Measurements from ENCODE around the gene AGBL1.

AGBL1 gene

GRCh38 chr15:86317384-86317740 lies 237.7 kb downstream of the AGBL1 start:
- no peak overlapping the region for H3K9ac ChIP-seq (ENCODE audit: low read depth, low read length)
- H3K27ac ChIP-seq (ENCODE audit: low read length): no peak overlapping the region
- no peaks in the 10 kb centered on the region for H3K27me3 ChIP-seq (ENCODE audit: insufficient read depth, low read length, poor library complexity)
- no peak overlapping the region for H3K4me3 ChIP-seq (ENCODE audit: low read depth in 1 of 2, low read length in 2 of 2)
- H3K79me2 ChIP-seq (ENCODE audit: insufficient read depth, low read length): no peaks in the 10 kb centered on the region
- ATAC-seq (ENCODE audit: insufficient read depth, low read depth) (no peak), DNase-seq (no peak)
- H3K4me1 ChIP-seq (ENCODE audit: insufficient read depth, low read length): no peaks in the 10 kb centered on the region
- no peaks in the 10 kb centered on the region for H3K9me3 ChIP-seq (ENCODE audit: insufficient read depth, low read length, severe bottlenecking)
- no peaks in the 10 kb centered on the region for H4K20me1 ChIP-seq (ENCODE audit: insufficient read depth, low read length)
- H3K36me3 ChIP-seq (ENCODE audit: insufficient read depth, low read length): no peaks in the 10 kb centered on the region
- no peak overlapping the region for H3K4me2 ChIP-seq (ENCODE audit: insufficient read depth, low read length)
- no peak overlapping the region for H2AFZ ChIP-seq (ENCODE audit: low read depth, low read length)
- TF ChIP-seq CTCF (IDR thresholded peaks at IDR 0.05; ENCODE audit: borderline replicate concordance, extremely low read depth, low read length, poor library complexity, severe bottlenecking) (no peak), EZH2 (IDR thresholded peaks at IDR 0.05; ENCODE audit: borderline replicate concordance, low read depth, low read length, severe bottlenecking) (no peak)

GRCh38 chr15:86322629-86323028 lies 243.0 kb downstream of the AGBL1 start:
- no peak for DNase-seq
- Histone ChIP-seq H4K20me1 (ENCODE audit: insufficient read depth, low read length) (no peaks in the 10 kb centered on the region), H3K9me3 (ENCODE audit: insufficient read depth, low read length, severe bottlenecking) (no peaks in the 10 kb centered on the region), H2AFZ (ENCODE audit: low read depth, low read length) (no peak overlapping the region), H3K4me2 (ENCODE audit: insufficient read depth, low read length) (no peak overlapping the region), H3K36me3 (ENCODE audit: insufficient read depth, low read length) (no peaks in the 10 kb centered on the region), H3K9ac (ENCODE audit: low read depth, low read length) (no peak overlapping the region), H3K79me2 (ENCODE audit: insufficient read depth, low read length) (no peaks in the 10 kb centered on the region), H3K4me1 (ENCODE audit: insufficient read depth, low read length) (no peaks in the 10 kb centered on the region), H3K27me3 (ENCODE audit: insufficient read depth, low read length, poor library complexity) (no peaks in the 10 kb centered on the region), H3K27ac (ENCODE audit: low read length) (no peak overlapping the region), H3K4me3 (ENCODE audit: low read depth in 1 of 2, low read length in 2 of 2) (no peak overlapping the region)
- ATAC-seq (ENCODE audit: insufficient read depth, low read depth): no peak
- TF ChIP-seq CTCF (IDR thresholded peaks at IDR 0.05; ENCODE audit: borderline replicate concordance, extremely low read depth, low read length, poor library complexity, severe bottlenecking) (no peak), EZH2 (IDR thresholded peaks at IDR 0.05; ENCODE audit: borderline replicate concordance, low read depth, low read length, severe bottlenecking) (no peak)

GRCh38 chr15:86327230-86327865 lies 247.7 kb downstream of the AGBL1 start:
- DNase-seq (no peak), ATAC-seq (ENCODE audit: insufficient read depth, low read depth) (no peak)
- Histone ChIP-seq H3K36me3 (ENCODE audit: insufficient read depth, low read length) (no peaks in the 10 kb centered on the region), H3K4me2 (ENCODE audit: insufficient read depth, low read length) (no peak overlapping the region), H3K4me1 (ENCODE audit: insufficient read depth, low read length) (no peaks in the 10 kb centered on the region), H3K79me2 (ENCODE audit: insufficient read depth, low read length) (no peaks in the 10 kb centered on the region), H4K20me1 (ENCODE audit: insufficient read depth, low read length) (no peaks in the 10 kb centered on the region), H3K4me3 (ENCODE audit: low read depth in 1 of 2, low read length in 2 of 2) (no peak overlapping the region), H3K9me3 (ENCODE audit: insufficient read depth, low read length, severe bottlenecking) (peaks cover 17% of the 10 kb centered on the region), H3K27me3 (ENCODE audit: insufficient read depth, low read length, poor library complexity) (no peaks in the 10 kb centered on the region), H3K9ac (ENCODE audit: low read depth, low read length) (no peak overlapping the region), H2AFZ (ENCODE audit: low read depth, low read length) (no peak overlapping the region), H3K27ac (ENCODE audit: low read length) (no peak overlapping the region)
- TF ChIP-seq CTCF (IDR thresholded peaks at IDR 0.05; ENCODE audit: borderline replicate concordance, extremely low read depth, low read length, poor library complexity, severe bottlenecking): no peak
- no peak for TF ChIP-seq EZH2 (IDR thresholded peaks at IDR 0.05; ENCODE audit: borderline replicate concordance, low read depth, low read length, severe bottlenecking)

All from DND-41 (cell line).